Esophagus muscularis mucosa (tissue), 4 donors: ENCODE data around the gene SLC35B2. TPM values are rescaled to one million over a fixed set of nuclear protein-coding genes. Genes with fewer than 3 reads are reported as not detected.
A peak's percentile ranks its signal among the peaks of the same experiment; 100 is the strongest.

ENCODE experiments used
- DNase-seq: peaks from one replicate; pipeline ENCODE4 v3.0.0-alpha.2; 2017; ENCODE audit errors: extremely low spot score
- H3K27ac ChIP-seq, 4 donors: fragments of 200-600 bp; sonication (generic); replicated peaks in 1 of 4; 1 replicate in 3 of 4; 2 replicates in 1 of 4; pipeline ENCODE4 v1.5.1; 2016 to 2019; ENCODE audit warnings: mild to moderate bottlenecking in 1 of 4
- H3K27me3 ChIP-seq, 4 donors: fragments of 200-600 bp; sonication (generic); one replicate each; pipeline versions ENCODE4 v1.5.1 to v1.6.0; 2016 to 2019
- H3K36me3 ChIP-seq, 4 donors: fragments of 200-600 bp; sonication (generic); one replicate each; pipeline ENCODE4 v1.5.1; 2016 to 2019
- H3K4me1 ChIP-seq, 4 donors: fragments of 200-600 bp; sonication (generic); one replicate each; pipeline ENCODE4 v1.5.1; 2016 to 2019
- H3K4me3 ChIP-seq, 4 donors: fragments of 200-600 bp; sonication (generic); 1 replicate in 2 of 4; 2 replicates in 2 of 4; pipeline ENCODE4 v1.5.1; 2016 to 2019; ENCODE audit warnings: mild to moderate bottlenecking in 4 of 4, moderate library complexity in 1 of 4
- H3K9me3 ChIP-seq, 4 donors: fragments of 200-600 bp; sonication (generic); 1 replicate in 3 of 4; 2 replicates in 1 of 4; pipeline ENCODE4 v1.5.1; 2016 to 2019
- EP300 ChIP-seq: sonication (generic); formaldehyde crosslinking; IDR thresholded peaks from one replicate; pipeline ENCODE4 v1.6.1; 2017; ENCODE audit warnings: antibody characterized with exemption
- POLR2A ChIP-seq: fragments of 450-650 bp; IDR thresholded peaks from one replicate; pipeline ENCODE4 v1.6.1; 2017; ENCODE audit warnings: antibody characterized with exemption, moderate library complexity, mild to moderate bottlenecking, low read depth
- POLR2AphosphoS5 ChIP-seq, 2 donors: sonication (generic); formaldehyde crosslinking; IDR thresholded peaks; one replicate each; pipeline ENCODE4 v1.6.1; 2017; ENCODE audit warnings: antibody characterized with exemption in 2 of 2
- WGBS: methylation state at CpG from one replicate; pipeline ENCODE4 v1.1.5; 2018; 5-methylcytosine and 5-hydroxymethylcytosine counted together
- intact Hi-C: fragments of 100-400 bp; cut with DNase I; formaldehyde crosslinking; loops from one replicate; pipeline ENCODE4 v1.15.1; 2023
- total RNA-seq, 4 donors: library from RNA; depleted of rRNA; stranded (reverse); fragments of >200 nt; gene quantifications; one replicate each; pipeline versions ENCODE4 v1.1.0 to v1.2.1, GENCODE V29; 2016
- TF ChIP-seq, protein P1 (sequence below), 3 experiments: fragments of 200-600 bp in 2 of 3; fragments of 450-650 bp in 1 of 3; sonication (generic) in 2 of 3; IDR thresholded peaks; one replicate each; pipeline ENCODE4 v1.5.1; 2017 to 2019; ENCODE audit warnings: antibody characterized with exemption in 3 of 3, mild to moderate bottlenecking in 2 of 3, moderate library complexity in 1 of 3

The SLC35B2 gene
- total RNA-seq, 4 donors from 2014 or later, result 22.8 to 37.9 (median 32.6) TPM

DNA sequence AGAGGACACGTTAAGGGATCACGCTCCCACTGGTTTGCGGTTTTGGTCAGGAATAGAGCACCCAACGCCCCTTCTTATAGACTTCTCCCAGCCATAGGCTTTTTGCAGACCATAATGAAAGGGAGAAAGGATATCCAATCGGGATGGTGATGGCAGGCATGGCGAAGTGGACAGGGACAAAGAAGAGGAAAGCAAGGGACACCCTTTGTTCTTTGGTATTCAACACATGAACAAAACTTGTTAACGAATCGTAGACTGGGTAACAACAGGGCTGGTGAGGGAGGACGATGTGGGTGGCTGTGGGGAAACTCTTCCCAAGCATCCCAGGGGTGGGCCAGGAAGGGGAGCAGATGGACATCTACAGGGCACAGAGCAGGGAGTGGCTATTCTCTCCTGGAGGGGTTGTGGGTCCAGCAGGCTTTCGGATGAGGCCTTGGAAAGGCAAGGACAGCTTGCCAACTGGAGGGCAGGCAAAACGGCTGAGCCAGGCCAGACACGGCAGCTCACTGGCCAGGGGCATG, 11.9 kb downstream of the SLC35B2 start:
- intact Hi-C loops, result no loop called here
- Histone ChIP-seq H3K36me3 (peaks cover 17 to 23% (median 21%) of the 10 kb centered on the region in 4 donors), H3K27ac (peak overlapping the region; percentile 95 to 99 (median 98)), H3K4me1 (peaks cover 20 to 37% (median 34%) of the 10 kb centered on the region in 4 donors), H3K27me3 (no peaks in the 10 kb centered on the region), H3K4me3 (peak overlapping the region; percentile 73 to 100 (median 94)), H3K9me3 (no peaks in the 10 kb centered on the region)
- TF ChIP-seq EP300 (no peak), POLR2AphosphoS5 (IDR thresholded peaks at IDR 0.05) (no peak), POLR2A (no peak)
- TF ChIP-seq, protein P1, sequence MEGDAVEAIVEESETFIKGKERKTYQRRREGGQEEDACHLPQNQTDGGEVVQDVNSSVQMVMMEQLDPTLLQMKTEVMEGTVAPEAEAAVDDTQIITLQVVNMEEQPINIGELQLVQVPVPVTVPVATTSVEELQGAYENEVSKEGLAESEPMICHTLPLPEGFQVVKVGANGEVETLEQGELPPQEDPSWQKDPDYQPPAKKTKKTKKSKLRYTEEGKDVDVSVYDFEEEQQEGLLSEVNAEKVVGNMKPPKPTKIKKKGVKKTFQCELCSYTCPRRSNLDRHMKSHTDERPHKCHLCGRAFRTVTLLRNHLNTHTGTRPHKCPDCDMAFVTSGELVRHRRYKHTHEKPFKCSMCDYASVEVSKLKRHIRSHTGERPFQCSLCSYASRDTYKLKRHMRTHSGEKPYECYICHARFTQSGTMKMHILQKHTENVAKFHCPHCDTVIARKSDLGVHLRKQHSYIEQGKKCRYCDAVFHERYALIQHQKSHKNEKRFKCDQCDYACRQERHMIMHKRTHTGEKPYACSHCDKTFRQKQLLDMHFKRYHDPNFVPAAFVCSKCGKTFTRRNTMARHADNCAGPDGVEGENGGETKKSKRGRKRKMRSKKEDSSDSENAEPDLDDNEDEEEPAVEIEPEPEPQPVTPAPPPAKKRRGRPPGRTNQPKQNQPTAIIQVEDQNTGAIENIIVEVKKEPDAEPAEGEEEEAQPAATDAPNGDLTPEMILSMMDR (IDR thresholded peaks at IDR 0.05), result no peak
- 70% methylated on average over 12 of the region's 12 CpGs for WGBS
- DNase-seq, result no peak

DNA sequence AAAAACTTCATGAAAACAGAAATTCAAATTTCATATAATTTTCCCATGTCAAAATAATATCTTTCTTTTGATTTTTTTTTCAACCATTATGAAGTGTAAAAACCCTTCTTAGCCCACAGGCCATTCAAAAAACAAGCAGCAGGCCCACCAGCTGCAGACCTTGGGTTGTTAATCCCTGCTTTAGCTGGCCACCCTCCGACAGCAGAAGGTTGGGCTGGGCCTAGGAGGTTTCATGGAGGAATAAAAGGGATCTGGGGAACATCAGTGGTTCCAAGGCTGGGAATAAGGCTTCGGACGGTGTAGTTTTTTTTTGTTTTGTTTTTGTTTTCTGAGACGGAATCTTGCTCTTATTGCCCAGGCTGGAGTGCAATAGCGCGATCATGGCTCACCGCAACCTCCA, 14.0 kb downstream of the SLC35B2 start:
- peaks cover 14 to 19% (median 17%) of the 10 kb centered on the region in 4 donors for H3K4me1 ChIP-seq
- H3K4me3 ChIP-seq, result no peak overlapping the region
- no peak overlapping the region for H3K27ac ChIP-seq
- no peaks in the 10 kb centered on the region for H3K27me3 ChIP-seq
- WGBS, result 92% methylated on average over 7 of the region's 7 CpGs
- no peak for DNase-seq
- intact Hi-C loops, result no loop called here
- no peaks in the 10 kb centered on the region for H3K9me3 ChIP-seq
- H3K36me3 ChIP-seq, result peaks cover 0 to 2% (median under 1%) of the 10 kb centered on the region in 4 donors
- no peak for TF ChIP-seq POLR2A
- no peak for TF ChIP-seq POLR2AphosphoS5 (IDR thresholded peaks at IDR 0.05)
- TF ChIP-seq, protein P1 (IDR thresholded peaks at IDR 0.05), result no peak
- no peak for TF ChIP-seq EP300

DNA sequence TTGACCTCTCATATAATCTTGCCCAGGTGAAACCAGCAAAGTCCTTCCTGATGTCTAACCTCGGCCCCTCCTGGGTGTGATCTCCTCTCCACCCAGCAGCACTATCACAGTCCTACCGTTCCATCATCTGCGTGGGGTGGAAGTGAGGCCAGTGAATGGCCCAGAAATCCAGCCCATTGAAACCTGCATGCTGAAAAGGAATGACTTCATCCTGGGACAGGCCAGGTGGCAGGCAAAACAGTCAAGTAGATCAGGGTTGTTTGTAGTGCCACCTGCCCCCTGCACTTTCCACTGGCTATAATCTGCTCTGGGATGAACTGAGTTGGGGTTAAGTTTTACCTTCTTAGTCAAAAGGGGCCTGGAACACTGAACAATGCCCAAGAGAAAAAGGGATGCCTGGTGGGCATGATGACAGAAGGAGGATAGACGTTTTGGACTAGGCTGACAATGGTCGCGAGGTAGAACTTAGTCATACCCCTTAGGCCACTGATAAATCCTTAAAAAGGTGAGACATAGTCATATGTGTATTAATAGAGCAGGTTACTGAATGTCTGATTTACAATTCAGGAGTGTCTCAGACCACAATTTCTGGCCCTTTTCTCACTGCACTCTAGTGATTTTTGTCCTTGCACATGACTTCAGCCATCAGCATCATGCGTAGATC, 18.5 kb downstream of the SLC35B2 start:
- Histone ChIP-seq H3K27me3 (no peaks in the 10 kb centered on the region), H3K4me1 (peaks cover 42 to 48% (median 44%) of the 10 kb centered on the region in 4 donors), H3K4me3 (no peak overlapping the region), H3K27ac (peak overlapping the region; percentile 95 to 98 (median 96)), H3K36me3 (peaks cover 0 to 14% (median 0%) of the 10 kb centered on the region in 4 donors), H3K9me3 (no peaks in the 10 kb centered on the region)
- TF ChIP-seq POLR2A (no peak), EP300 (no peak), POLR2AphosphoS5 (IDR thresholded peaks at IDR 0.05) (no peak)
- TF ChIP-seq, protein P1 (IDR thresholded peaks at IDR 0.05), result no peak
- 88% methylated on average over 7 of the region's 7 CpGs for WGBS
- no peak for DNase-seq
- intact Hi-C loops, result loop anchor here (5.0 kb wide), 1 partner anchor 67 kb away; no protein-coding TSS in a partner anchor

DNA sequence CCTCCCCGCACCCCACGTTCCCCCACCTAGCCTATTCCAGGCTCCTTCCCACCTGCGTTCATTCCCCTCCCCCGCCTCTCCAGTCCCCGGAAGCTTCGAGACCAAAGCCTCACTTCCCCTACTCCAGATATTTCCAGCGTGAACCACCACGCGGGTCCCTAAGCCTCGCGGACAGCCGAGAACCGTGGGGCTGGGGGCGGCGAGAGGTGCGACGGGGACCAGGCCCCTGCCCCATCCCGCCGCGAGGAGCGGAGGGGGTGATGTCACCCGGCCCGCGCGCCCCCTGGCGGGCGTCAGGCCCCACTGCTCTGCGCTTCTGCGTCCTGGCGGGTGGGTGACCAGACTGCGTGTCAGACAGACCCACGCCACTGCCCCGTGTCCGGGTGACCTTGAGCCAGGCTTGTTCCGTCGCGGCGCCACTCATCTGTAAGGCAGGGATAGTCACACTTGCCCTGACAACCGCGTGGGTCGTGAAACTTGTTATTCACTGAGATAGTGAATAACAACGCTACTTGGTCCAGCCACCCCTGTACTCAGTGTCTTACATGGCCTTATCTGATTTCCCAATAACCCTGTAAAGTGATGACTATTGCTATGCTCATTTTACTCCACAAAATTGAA, 19.4 kb downstream of the SLC35B2 start:
- TF ChIP-seq POLR2AphosphoS5 (IDR thresholded peaks at IDR 0.05) (peak; percentile 2 to 79), EP300 (no peak), POLR2A (peak; percentile 43)
- TF ChIP-seq, protein P1 (IDR thresholded peaks at IDR 0.05), result peak in 2 of 3 experiments; percentile 95 to 96
- intact Hi-C loops, result loop anchor here (5.0 kb wide), 1 partner anchor 66 kb away; no protein-coding TSS in a partner anchor
- peaks cover under 1 to 21% (median 2%) of the 10 kb centered on the region in 4 donors for H3K36me3 ChIP-seq
- no peaks in the 10 kb centered on the region for H3K9me3 ChIP-seq
- peaks cover 51 to 57% (median 53%) of the 10 kb centered on the region in 4 donors for H3K4me1 ChIP-seq
- peak; percentile 95 for DNase-seq
- H3K4me3 ChIP-seq, result peak overlapping the region; percentile 64 to 74 (median 67)
- H3K27me3 ChIP-seq, result no peaks in the 10 kb centered on the region
- H3K27ac ChIP-seq, result peak overlapping the region; percentile 95 to 98 (median 96)
- 3% methylated on average over 16 of the region's 42 CpGs for WGBS
